IgD-negative memory B cell (primary cell): ENCODE measurements around the gene BRMS1L. TPM values are rescaled to one million over a fixed set of nuclear protein-coding genes. Genes with fewer than 3 reads are reported as not detected.

Experiments used
- H3K27ac Mint-ChIP-seq, 3 donors: one replicate each; pipeline ENCODE4 v1.8.0; 2020 to 2022; ENCODE audit warnings: mild to moderate bottlenecking in 3 of 3, mixed read lengths in 3 of 3, moderate library complexity in 1 of 3
- H3K27me3 Mint-ChIP-seq: one replicate; pipeline ENCODE4 v1.8.0; 2021; ENCODE audit warnings: mixed read lengths
- H3K36me3 Mint-ChIP-seq: one replicate; pipeline ENCODE4 v1.8.0; 2020; ENCODE audit warnings: mild to moderate bottlenecking, mixed read lengths
- H3K4me1 Mint-ChIP-seq, 3 donors: one replicate each; pipeline ENCODE4 v1.8.0; 2020 to 2022; ENCODE audit warnings: mixed read lengths in 3 of 3, mild to moderate bottlenecking in 1 of 3
- H3K4me3 Mint-ChIP-seq, 4 donors: one replicate each; pipeline ENCODE4 v1.8.0; 2020 to 2022; ENCODE audit warnings: mild to moderate bottlenecking in 4 of 4, mixed read lengths in 4 of 4, moderate library complexity in 3 of 4
- H3K9me3 Mint-ChIP-seq, 3 donors: one replicate each; pipeline ENCODE4 v1.8.0; 2020 to 2021; ENCODE audit warnings: mixed read lengths in 3 of 3, mild to moderate bottlenecking in 1 of 3
- polyA plus RNA-seq: library from polyadenylated mRNA; unstranded; fragments of 300-500 nt; fragmentation: Illumina TruSeq; gene quantifications from one replicate; pipeline ENCODE4 v1.2.3, GENCODE V29; 2021

The BRMS1L gene
- polyA plus RNA-seq, 1 donor from 2014 or later: 1.9 TPM

DNA sequence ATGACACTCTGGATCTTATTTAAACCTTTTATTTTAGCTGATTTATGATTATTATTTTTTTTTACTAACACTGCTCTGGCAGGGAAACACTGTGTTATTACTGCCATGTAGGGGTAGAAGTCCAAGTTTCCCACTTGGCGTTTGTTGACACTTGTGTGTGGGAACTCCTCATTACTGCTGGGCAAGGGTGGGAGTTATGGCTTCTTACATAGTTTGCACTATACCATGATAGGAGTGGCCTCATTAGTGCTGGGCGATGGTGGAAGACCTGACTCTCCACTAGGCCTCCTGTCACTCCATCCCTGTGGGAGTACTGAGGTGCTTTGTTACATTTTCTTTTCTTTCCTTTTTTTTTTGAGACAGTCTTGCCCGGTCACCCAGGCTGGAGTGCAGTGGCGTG, 83.5 kb downstream of the BRMS1L start:
- Mint-ChIP-seq H3K4me1 (peaks cover 0 to 2% (median 0%) of the 10 kb centered on the region in 3 donors), H3K4me3 (no peak overlapping the region), H3K27me3 (no peaks in the 10 kb centered on the region), H3K9me3 (no peaks in the 10 kb centered on the region), H3K36me3 (no peaks in the 10 kb centered on the region), H3K27ac (no peak overlapping the region)

DNA sequence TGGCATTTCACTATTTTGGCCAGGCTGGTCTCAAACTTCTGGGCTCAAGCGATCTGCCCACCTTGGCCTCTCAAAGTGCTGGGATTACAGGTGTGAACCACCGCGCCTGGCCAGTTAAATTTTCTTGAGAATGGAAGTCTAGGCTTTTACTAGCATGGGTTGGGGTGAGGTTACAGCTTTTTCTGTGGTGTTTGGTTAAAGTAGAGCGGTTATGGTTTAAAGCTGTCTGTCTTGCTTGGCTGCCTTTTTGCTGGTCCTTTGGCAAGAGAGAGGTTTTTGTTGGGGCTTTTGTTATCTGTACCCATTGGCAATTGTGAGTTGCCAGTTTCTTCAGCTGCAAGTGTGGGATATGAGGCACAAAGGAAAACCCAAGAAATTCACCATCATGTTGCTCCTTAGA, 84.1 kb downstream of the BRMS1L start:
- H3K27me3 Mint-ChIP-seq: no peaks in the 10 kb centered on the region
- no peaks in the 10 kb centered on the region for H3K36me3 Mint-ChIP-seq
- H3K4me1 Mint-ChIP-seq: peaks cover 0 to 2% (median 0%) of the 10 kb centered on the region in 3 donors
- H3K4me3 Mint-ChIP-seq: no peak overlapping the region
- no peaks in the 10 kb centered on the region for H3K9me3 Mint-ChIP-seq
- H3K27ac Mint-ChIP-seq: no peak overlapping the region

- Mint-ChIP-seq H3K36me3 (no peaks in the 10 kb centered on the region), H3K9me3 (no peaks in the 10 kb centered on the region), H3K27ac (no peak overlapping the region), H3K4me3 (no peak overlapping the region), H3K4me1 (peaks cover 0 to 2% (median 0%) of the 10 kb centered on the region in 3 donors), H3K27me3 (no peaks in the 10 kb centered on the region)
Measured at GRCh38 chr14:35911097-35911496, 85.0 kb downstream of the BRMS1L start.

- H3K27ac Mint-ChIP-seq: no peak overlapping the region
- H3K36me3 Mint-ChIP-seq: no peaks in the 10 kb centered on the region
- H3K27me3 Mint-ChIP-seq: no peaks in the 10 kb centered on the region
- no peaks in the 10 kb centered on the region for H3K4me1 Mint-ChIP-seq
- H3K9me3 Mint-ChIP-seq: peaks cover 3 to 8% (median 6%) of the 10 kb centered on the region in 3 donors
- no peak overlapping the region for H3K4me3 Mint-ChIP-seq
Measured at GRCh38 chr14:35915185-35915584, 89.0 kb downstream of the BRMS1L start.

DNA sequence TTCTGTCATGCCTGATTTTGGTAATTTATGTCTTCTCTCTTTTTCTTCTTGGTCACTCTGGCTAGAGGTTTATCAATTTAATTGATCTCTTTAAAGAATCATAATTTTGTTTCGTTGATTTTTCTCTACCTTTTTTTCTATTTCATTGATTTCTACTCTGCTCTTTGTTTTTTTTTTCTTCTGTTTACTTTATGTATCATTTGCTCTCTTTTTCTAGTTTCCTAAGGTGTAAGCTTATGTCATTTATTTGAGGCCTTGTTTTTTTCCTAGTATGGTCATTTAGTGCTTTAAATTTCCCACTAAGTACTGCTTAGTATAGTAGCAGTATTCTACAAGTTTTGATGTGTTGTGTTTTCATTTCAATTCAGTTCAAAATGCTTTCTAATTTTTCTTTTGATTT, 89.6 kb downstream of the BRMS1L start:
- no peak overlapping the region for H3K4me3 Mint-ChIP-seq
- H3K4me1 Mint-ChIP-seq: no peaks in the 10 kb centered on the region
- no peak overlapping the region for H3K27ac Mint-ChIP-seq
- H3K27me3 Mint-ChIP-seq: no peaks in the 10 kb centered on the region
- H3K36me3 Mint-ChIP-seq: no peaks in the 10 kb centered on the region
- peaks cover 3 to 8% (median 6%) of the 10 kb centered on the region in 3 donors for H3K9me3 Mint-ChIP-seq

Other genes with a start within 250 kb of the BRMS1L start
- gene RALGAPA1, start 17.0 kb upstream of the BRMS1L start, polyA plus RNA-seq: 24.6 TPM